Transverse colon (tissue), 4 donors: ENCODE data around the gene DLGAP1. TPM values are rescaled to one million over a fixed set of nuclear protein-coding genes. Genes with fewer than 3 reads are reported as not detected.

ENCODE experiments used
- DNase-seq: peaks from one replicate; pipeline ENCODE4 v3.0.0-alpha.2; 2019
- H3K27ac ChIP-seq, 4 donors: fragments of 200-600 bp; sonication (generic); 2 replicates each; pipeline ENCODE4 v1.5.1; 2016 to 2018; ENCODE audit warnings: inconsistent platforms in 4 of 4
- H3K27me3 ChIP-seq: fragments of 200-600 bp; sonication (generic); 2 replicates; pipeline ENCODE4 v1.5.1; 2017; ENCODE audit warnings: inconsistent platforms
- H3K36me3 ChIP-seq, 4 donors: fragments of 200-600 bp; sonication (generic); 2 replicates each; pipeline ENCODE4 v1.5.1; 2017 to 2019; ENCODE audit warnings: inconsistent platforms in 4 of 4
- H3K4me1 ChIP-seq, 4 donors: fragments of 200-600 bp; sonication (generic); 2 replicates each; pipeline ENCODE4 v1.5.1; 2017 to 2020; ENCODE audit warnings: inconsistent platforms in 4 of 4
- H3K4me3 ChIP-seq, 4 donors: fragments of 200-600 bp; sonication (generic); 1 replicate in 1 of 4; 2 replicates in 3 of 4; pipeline versions ENCODE4 v1.5.1 to v1.6.1; 2017 to 2019; ENCODE audit warnings: inconsistent platforms in 4 of 4
- H3K9me3 ChIP-seq, 2 donors: fragments of 200-600 bp; sonication (generic); 2 replicates each; pipeline ENCODE4 v1.5.1; 2017 to 2019; ENCODE audit warnings: inconsistent platforms in 2 of 2
- EP300 ChIP-seq: sonication (generic); formaldehyde crosslinking; IDR thresholded peaks from one replicate; pipeline ENCODE4 v1.6.1; 2017; ENCODE audit warnings: antibody characterized with exemption, low read depth
- POLR2A ChIP-seq: fragments of 450-650 bp; IDR thresholded peaks from one replicate; pipeline ENCODE4 v1.6.1; 2016; ENCODE audit warnings: antibody characterized with exemption, mild to moderate bottlenecking, moderate library complexity
- POLR2AphosphoS5 ChIP-seq, 3 donors: sonication (generic); formaldehyde crosslinking; IDR thresholded peaks; one replicate each; pipeline ENCODE4 v1.6.1; 2016; ENCODE audit warnings: antibody characterized with exemption in 3 of 3
- WGBS, 2 donors: methylation state at CpG; one replicate each; pipeline ENCODE4 v1.1.5; 2018; ENCODE audit warnings: low coverage in 1 of 2; 5-methylcytosine and 5-hydroxymethylcytosine counted together
- in situ Hi-C, 4 donors: fragments of 200-750 bp; cut with MboI; loops; one replicate each; pipeline versions ENCODE4 v1.15.0 to v1.15.1; 2017; ENCODE audit warnings: low sequenced_read_pairs in 3 of 4, low pct_ligation_motif_present in 1 of 4, low pct_unique_long_range_greater_than_20kb in 1 of 4
- intact Hi-C: fragments of 100-400 bp; cut with DNase I; formaldehyde crosslinking; loops from one replicate; pipeline ENCODE4 v1.15.1; 2023; ENCODE audit warnings: low total_unique reads
- total RNA-seq, 4 donors: library from RNA; depleted of rRNA; stranded (reverse); fragments of >200 nt; gene quantifications; one replicate each; pipeline ENCODE4 v1.1.0, GENCODE V29; 2016
- TF ChIP-seq, protein P1 (sequence below), 5 experiments: fragments of 200-600 bp in 3 of 5; fragments of 450-650 bp in 2 of 5; sonication (generic) in 3 of 5; IDR thresholded peaks; 1 replicate in 2 of 5; 2 replicates in 3 of 5; pipeline ENCODE4 v1.5.1; 2016 to 2017; ENCODE audit warnings: antibody characterized with exemption in 5 of 5, inconsistent platforms in 3 of 5, mild to moderate bottlenecking in 2 of 5, moderate library complexity in 1 of 5

DLGAP1 gene
- total RNA-seq, 4 donors from 2014 or later, result 2.7 to 7.2 (median 3.3) TPM

DNA sequence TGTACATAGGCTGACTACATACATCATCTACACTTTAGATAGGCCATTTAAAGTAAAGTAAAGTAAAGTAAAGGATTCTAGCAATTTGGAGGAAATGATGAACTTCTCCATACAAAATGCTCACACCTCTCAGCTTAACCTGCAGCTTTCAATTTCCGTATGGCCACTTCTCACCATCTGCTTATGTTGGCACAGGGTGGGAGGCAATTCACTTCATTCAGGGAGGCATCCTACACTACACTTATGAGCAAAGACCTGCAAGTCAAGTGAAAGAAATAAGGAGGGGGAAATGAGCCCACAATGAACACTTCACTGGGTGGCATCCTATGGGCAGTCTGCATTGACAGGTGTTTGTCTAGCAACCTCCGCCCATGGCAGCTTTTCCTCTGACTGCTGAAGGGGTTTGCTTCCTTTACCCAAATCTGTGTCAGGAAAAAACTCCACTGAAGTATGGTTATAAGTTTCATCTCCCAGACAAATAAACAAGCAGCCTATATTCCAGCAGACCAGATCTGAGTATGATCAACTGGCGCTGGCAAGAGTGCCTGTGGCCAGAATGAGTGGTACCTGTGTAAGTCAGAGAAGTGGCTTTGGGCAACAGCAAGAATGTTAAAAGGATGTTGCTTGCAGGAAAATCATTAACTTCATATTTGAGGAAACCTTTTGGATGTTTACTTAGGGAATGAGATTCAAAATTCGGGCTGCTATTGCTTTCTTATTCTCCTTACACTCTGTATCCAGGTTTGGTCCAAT is 556.1 kb downstream of the DLGAP1 start:
- Histone ChIP-seq H3K27me3 (no peaks in the 10 kb centered on the region), H3K4me1 (no peaks in the 10 kb centered on the region), H3K9me3 (no peaks in the 10 kb centered on the region), H3K36me3 (no peaks in the 10 kb centered on the region), H3K4me3 (no peak overlapping the region), H3K27ac (no peak overlapping the region)
- no peak for DNase-seq
- TF ChIP-seq, protein P1, sequence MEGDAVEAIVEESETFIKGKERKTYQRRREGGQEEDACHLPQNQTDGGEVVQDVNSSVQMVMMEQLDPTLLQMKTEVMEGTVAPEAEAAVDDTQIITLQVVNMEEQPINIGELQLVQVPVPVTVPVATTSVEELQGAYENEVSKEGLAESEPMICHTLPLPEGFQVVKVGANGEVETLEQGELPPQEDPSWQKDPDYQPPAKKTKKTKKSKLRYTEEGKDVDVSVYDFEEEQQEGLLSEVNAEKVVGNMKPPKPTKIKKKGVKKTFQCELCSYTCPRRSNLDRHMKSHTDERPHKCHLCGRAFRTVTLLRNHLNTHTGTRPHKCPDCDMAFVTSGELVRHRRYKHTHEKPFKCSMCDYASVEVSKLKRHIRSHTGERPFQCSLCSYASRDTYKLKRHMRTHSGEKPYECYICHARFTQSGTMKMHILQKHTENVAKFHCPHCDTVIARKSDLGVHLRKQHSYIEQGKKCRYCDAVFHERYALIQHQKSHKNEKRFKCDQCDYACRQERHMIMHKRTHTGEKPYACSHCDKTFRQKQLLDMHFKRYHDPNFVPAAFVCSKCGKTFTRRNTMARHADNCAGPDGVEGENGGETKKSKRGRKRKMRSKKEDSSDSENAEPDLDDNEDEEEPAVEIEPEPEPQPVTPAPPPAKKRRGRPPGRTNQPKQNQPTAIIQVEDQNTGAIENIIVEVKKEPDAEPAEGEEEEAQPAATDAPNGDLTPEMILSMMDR (IDR thresholded peaks at IDR 0.05), result no peak
- TF ChIP-seq POLR2AphosphoS5 (IDR thresholded peaks at IDR 0.05), result no peak
- TF ChIP-seq POLR2A, result no peak
- no peak for TF ChIP-seq EP300
- 69 to 76% methylated on average over 4 of the region's 4 CpGs for WGBS, 2 donors
- intact Hi-C loops (no loop called here), in situ Hi-C loops (no loop called here)

DNA sequence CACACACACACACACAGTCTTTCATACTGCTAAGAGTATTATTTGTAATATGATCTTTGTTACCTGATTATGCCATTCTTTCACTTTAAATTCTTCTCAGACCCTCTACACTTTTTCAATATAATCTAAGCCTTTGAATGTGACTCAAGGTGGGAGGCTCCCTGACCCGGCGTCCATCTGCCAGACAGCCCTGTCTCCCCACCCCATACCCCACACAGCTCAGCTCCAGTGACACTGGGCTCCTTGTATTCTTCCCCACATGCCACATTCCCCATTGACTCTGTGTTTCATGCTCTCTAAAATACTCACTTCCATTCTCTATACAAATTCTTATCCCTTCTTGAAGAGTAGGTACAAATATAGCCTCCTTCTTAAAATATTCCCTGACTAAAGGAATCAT is 563.0 kb downstream of the DLGAP1 start:
- no peak for DNase-seq
- 67 to 70% methylated on average over 2 of the region's 2 CpGs for WGBS, 2 donors
- in situ Hi-C loops, result no loop called here
- Histone ChIP-seq H3K27me3 (no peaks in the 10 kb centered on the region), H3K9me3 (no peaks in the 10 kb centered on the region), H3K27ac (no peak overlapping the region), H3K4me3 (no peak overlapping the region), H3K4me1 (peaks cover 0 to under 1% (median 0%) of the 10 kb centered on the region in 4 donors), H3K36me3 (no peaks in the 10 kb centered on the region)
- intact Hi-C loops, result no loop called here
- TF ChIP-seq POLR2A, result no peak
- no peak for TF ChIP-seq POLR2AphosphoS5 (IDR thresholded peaks at IDR 0.05)
- no peak for TF ChIP-seq EP300
- TF ChIP-seq, protein P1 (IDR thresholded peaks at IDR 0.05), result no peak

DNA sequence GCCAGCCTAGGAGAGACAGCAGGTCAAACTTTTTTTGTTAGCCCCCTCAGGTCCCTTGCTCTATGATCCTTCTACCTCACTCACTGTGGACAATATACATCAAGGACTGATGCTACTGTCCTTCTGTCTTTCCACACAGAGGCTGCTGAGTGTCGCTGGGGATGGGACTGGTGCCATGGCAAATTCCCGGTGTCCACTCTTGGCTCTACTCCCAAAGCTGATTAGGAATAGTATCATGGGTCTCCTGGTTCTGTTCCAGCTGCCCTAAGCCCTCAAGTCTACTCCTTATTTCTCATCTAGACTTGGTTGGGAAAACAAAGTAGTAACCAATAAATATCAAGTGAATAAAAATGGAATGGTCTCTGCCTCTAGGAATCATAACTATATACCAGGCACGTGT is 563.9 kb downstream of the DLGAP1 start:
- TF ChIP-seq, protein P1 (IDR thresholded peaks at IDR 0.05), result no peak
- no peak for TF ChIP-seq EP300
- no peak for TF ChIP-seq POLR2A
- TF ChIP-seq POLR2AphosphoS5 (IDR thresholded peaks at IDR 0.05), result no peak
- H3K4me1 ChIP-seq, result peaks cover 0 to 5% (median 2%) of the 10 kb centered on the region in 4 donors
- no peak overlapping the region for H3K27ac ChIP-seq
- no peak overlapping the region for H3K4me3 ChIP-seq
- no peak for DNase-seq
- H3K27me3 ChIP-seq, result no peaks in the 10 kb centered on the region
- intact Hi-C loops, result no loop called here
- no peaks in the 10 kb centered on the region for H3K9me3 ChIP-seq
- H3K36me3 ChIP-seq, result no peaks in the 10 kb centered on the region
- 63 to 64% methylated on average over 1 to 3 of the region's 3 CpGs for WGBS, 2 donors
- in situ Hi-C loops, result no loop called here

DNA sequence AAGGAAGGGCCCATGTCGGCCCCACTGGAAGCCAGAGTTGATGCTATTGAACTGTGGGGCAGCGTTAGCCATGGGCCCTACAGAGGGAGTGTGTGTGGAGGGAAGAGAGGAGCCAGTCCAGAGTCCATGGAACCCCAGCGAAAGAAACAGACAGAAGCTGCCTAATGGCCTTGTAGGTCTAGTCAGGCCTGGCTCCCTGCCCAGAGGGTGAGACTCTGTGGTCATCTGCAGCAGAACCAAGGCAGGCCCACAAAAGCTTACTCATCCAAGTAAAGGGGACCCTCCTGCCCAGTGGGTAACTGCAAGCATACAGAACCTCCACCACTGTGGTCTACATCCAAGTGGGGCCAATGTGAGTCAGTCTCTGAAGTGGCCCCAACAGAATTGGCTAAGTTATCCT is 565.3 kb downstream of the DLGAP1 start:
- in situ Hi-C loops (no loop called here), intact Hi-C loops (no loop called here)
- no peak overlapping the region for H3K27ac ChIP-seq

More for the DNA sequence above, 565.3 kb downstream of the DLGAP1 start:
- Histone ChIP-seq H3K36me3 (no peaks in the 10 kb centered on the region), H3K4me1 (peaks cover 0 to 5% (median 2%) of the 10 kb centered on the region in 4 donors), H3K27me3 (no peaks in the 10 kb centered on the region), H3K4me3 (no peak overlapping the region), H3K9me3 (no peaks in the 10 kb centered on the region)
- DNase-seq, result no peak
- TF ChIP-seq POLR2AphosphoS5 (IDR thresholded peaks at IDR 0.05), result no peak
- no peak for TF ChIP-seq EP300
- no peak for TF ChIP-seq POLR2A
- TF ChIP-seq, protein P1 (IDR thresholded peaks at IDR 0.05), result no peak
- WGBS, 2 donors, result 81% methylated on average over 3 of the region's 3 CpGs; no CpG with 5 or more reads in 1 of the 2 donors
